HUES64 (cell line): Measurements from ENCODE around the gene SEMA5A.

ENCODE experiments used
- H3K27ac ChIP-seq: 2 replicates; pipeline ENCODE4 v1.7.0; 2013; ENCODE audit warnings: low read depth, low read length, inconsistent platforms
- H3K27me3 ChIP-seq: 2 replicates; pipeline ENCODE4 v1.6.1; 2013; ENCODE audit warnings: mild to moderate bottlenecking, low read length; ENCODE audit not compliant: insufficient read depth
- H3K36me3 ChIP-seq: 2 replicates; pipeline ENCODE4 v1.6.1; 2013; ENCODE audit warnings: mild to moderate bottlenecking, low read length; ENCODE audit not compliant: insufficient read depth
- H3K4me1 ChIP-seq: 2 replicates; pipeline ENCODE4 v1.6.1; 2013; ENCODE audit warnings: mild to moderate bottlenecking, low read length, moderate library complexity; ENCODE audit not compliant: insufficient read depth
- H3K4me3 ChIP-seq: 2 replicates; pipeline ENCODE4 v1.5.1; 2013; ENCODE audit warnings: mild to moderate bottlenecking, low read length, moderate library complexity
- H3K9ac ChIP-seq: 2 replicates; pipeline ENCODE4 v1.6.1; 2013; ENCODE audit warnings: mild to moderate bottlenecking, low read depth, low read length
- H3K9me3 ChIP-seq: 2 replicates; pipeline ENCODE4 v1.6.1; 2013; ENCODE audit warnings: low read depth, low read length; ENCODE audit not compliant: insufficient read depth
- WGBS: fragments of 150-250, 120-280 bp; methylation state at CpG from one replicate; pipeline ENCODE4 v1.1.7; 2013; ENCODE audit warnings: missing lambda C conversion rate; 5-methylcytosine and 5-hydroxymethylcytosine counted together

The SEMA5A gene

DNA sequence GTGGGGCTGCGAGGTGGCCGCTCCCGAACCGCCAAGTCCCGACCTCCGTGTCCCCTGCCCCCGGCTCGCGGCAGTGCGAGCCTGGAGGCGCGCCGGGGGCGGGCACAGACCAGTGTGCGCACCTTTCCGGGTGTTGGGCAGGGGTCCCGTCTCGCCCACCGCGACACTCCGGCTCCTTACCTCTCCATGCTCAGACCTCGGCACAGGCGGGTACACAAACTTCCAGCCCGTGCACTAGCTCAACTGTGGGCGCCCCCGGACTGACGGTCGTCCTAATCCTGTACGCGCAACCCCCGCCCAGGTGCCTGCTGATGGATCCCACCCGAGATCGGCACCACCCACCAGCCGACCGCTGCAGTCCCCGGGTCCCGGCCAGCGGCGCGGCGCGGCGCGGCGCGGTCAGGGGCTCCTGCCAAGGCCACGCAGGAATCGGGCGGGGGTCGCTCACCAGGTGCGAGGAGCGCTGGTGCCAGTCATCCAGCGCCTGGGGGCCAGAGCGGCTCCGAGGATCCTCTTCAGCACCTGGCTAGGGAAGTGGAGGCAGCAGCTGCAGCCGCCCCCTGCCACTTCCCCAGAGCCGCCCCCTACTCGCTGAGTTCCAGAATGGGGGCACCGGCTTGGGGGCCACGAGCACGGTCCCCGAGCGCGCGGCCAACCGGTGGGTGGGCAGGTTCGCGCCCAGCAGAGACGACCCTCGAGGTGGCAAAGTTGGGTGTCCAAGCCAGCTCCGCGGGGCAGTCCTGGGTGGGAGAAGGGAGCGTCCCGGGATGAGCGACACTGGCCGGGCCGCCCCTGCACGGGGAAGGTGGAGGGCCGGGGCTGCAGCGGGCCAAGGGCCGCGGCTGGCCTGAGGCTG lies 511 bp downstream of the SEMA5A start:
- Histone ChIP-seq H3K27ac (no peak overlapping the region), H3K36me3 (peaks cover 16% of the 10 kb centered on the region), H3K4me3 (peak overlapping the region; percentile 90), H3K27me3 (peaks cover 9% of the 10 kb centered on the region; the same call in 1 of the 2 replicates), H3K4me1 (peaks cover 16% of the 10 kb centered on the region), H3K9me3 (no peaks in the 10 kb centered on the region), H3K9ac (peak overlapping the region; percentile 85)
- WGBS = under 1% methylated on average over 82 of the region's 82 CpGs

DNA sequence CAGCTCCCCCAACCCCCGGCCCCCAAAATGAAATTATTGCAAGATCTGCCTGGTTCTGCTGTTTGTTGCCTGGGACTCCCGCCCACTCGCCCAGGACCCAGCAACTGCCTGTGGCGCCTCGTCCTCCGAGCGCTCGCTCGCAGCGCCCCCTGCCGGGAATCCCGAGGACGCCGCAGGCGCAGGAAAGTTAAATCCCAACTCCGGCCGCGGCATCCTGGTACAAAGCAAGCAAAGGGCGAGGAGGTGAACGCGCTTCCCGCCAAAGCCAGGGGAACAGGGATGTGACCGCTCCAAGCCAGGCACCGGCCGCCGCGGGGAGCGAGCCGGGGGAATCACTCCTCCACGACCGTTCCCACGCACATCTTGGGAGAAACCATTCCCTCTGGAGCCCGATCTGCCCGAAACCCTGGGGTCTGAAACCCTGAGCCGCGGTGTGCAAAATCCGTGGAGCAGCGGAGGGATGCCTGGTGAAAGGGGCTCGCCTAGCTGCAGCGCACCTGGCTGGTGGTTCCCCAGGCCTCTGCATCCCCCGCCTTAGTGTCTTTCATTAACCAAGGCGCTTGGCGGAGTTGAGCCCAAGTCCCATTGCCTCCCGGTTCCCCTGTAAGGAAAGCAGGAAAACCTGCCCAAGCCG lies 1.3 kb downstream of the SEMA5A start:
- H3K27ac ChIP-seq = no peak overlapping the region
- WGBS = 1% methylated on average over 45 of the region's 45 CpGs
- peaks cover 9% of the 10 kb centered on the region; the same call in 1 of the 2 replicates for H3K27me3 ChIP-seq
- peaks cover 9% of the 10 kb centered on the region for H3K36me3 ChIP-seq
- H3K9me3 ChIP-seq = no peaks in the 10 kb centered on the region
- H3K9ac ChIP-seq = peak overlapping the region; percentile 85
- peaks cover 16% of the 10 kb centered on the region for H3K4me1 ChIP-seq
- peak overlapping the region; percentile 90 for H3K4me3 ChIP-seq

DNA sequence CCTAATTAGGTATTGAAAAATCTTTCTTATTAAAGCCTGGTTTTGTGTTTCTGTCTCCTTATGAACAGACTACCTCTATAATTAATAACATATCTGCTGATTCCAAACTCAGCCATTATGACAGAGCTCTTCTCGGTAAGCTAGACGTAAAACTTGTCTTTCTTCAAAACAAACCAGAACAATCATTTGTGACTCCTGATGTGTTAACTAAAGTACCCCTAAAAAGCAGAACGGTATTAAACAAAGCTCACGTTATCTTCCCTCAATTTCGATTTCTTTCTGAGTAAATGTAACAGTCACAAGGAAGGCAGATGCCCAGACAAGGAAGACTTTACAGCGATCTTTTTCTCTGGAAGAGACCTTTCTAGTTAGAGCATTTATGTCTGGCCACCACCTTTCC lies 1.8 kb downstream of the SEMA5A start:
- Histone ChIP-seq H3K27me3 (peaks cover 9% of the 10 kb centered on the region; the same call in 1 of the 2 replicates), H3K9ac (peak overlapping the region; percentile 45; the same call in 1 of the 2 replicates), H3K9me3 (no peaks in the 10 kb centered on the region), H3K4me3 (peak overlapping the region; percentile 90), H3K27ac (no peak overlapping the region), H3K4me1 (peaks cover 16% of the 10 kb centered on the region), H3K36me3 (peaks cover 3% of the 10 kb centered on the region)
- WGBS = 37% methylated on average over 6 of the region's 6 CpGs

DNA sequence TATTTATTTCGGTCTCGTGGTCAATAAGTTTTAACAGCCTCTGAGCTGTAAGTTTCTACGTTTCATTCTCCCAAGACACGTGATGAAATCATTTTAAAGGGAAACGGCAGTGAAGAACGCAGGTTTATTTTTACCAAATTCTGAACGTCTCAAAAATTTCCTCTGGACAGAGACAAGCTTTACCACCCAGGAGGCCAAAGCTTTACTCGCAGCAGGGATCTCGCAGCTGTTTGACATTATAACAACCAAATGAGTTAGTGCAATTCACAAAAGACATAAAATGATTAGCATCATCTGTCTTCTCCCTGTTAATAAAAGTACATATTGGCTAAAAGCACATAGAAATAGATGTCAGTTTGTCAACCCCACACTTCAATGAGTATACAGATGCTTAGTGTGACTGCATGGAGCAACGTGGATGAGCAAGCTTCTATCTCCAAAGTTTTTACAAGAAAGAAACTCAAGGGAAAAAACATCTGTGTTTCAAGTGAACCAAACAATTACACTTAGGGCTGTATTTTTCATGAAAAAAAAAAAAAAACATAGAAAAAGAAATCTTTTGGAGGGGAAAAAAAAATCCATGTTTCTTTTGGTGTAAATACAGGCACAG lies 2.5 kb downstream of the SEMA5A start:
- Histone ChIP-seq H3K4me1 (peaks cover 16% of the 10 kb centered on the region), H3K4me3 (peak overlapping the region; percentile 90; the same call in 1 of the 2 replicates), H3K27ac (no peak overlapping the region), H3K27me3 (peaks cover 9% of the 10 kb centered on the region; the same call in 1 of the 2 replicates), H3K9me3 (no peaks in the 10 kb centered on the region), H3K9ac (no peak overlapping the region), H3K36me3 (no peaks in the 10 kb centered on the region)
- 87% methylated on average over 10 of the region's 10 CpGs for WGBS

DNA sequence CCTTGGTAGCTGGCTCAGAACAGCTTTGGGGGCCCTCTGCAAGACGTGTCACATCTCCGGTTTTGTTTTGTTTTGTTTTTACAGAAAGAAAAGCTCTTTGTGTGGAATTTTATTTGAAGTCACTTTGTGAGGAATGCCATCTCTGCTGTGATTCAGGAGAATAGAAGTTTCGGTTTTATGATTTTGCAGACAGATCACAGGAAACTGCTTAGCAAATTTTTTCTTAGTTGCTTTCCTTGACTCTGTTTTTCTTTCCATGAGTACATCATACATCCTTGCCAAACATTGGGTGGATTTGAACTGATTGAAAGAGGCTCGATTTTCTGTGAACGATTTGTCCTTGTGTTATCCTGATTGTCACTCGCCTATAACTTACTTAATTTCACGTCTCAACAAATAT lies 5.1 kb downstream of the SEMA5A start:
- H3K36me3 ChIP-seq = no peaks in the 10 kb centered on the region
- H3K4me3 ChIP-seq = no peak overlapping the region
- H3K27me3 ChIP-seq = peaks cover 9% of the 10 kb centered on the region; the same call in 1 of the 2 replicates
- H3K9ac ChIP-seq = no peak overlapping the region
- H3K9me3 ChIP-seq = no peaks in the 10 kb centered on the region
- peaks cover 5% of the 10 kb centered on the region for H3K4me1 ChIP-seq
- no peak overlapping the region for H3K27ac ChIP-seq
- 80% methylated on average over 7 of the region's 7 CpGs for WGBS

DNA sequence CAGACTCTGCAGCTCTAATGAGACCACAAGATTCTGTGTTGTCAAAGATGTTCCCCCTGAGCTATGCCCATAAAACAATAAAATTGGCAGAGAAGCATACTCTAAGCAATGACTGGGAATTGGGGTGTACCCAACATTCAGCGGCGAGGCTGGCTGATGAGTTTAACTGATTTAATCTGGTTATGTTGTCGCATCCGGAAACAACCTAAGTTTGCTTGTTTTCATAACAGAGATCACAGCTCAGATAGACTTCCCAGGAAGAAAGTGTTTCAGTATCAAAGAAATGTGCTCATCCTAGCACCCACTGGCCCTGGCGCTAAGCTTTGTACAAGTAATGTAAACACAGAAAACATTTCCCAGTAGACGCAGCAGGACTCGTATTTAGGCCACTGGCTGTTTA lies 7.4 kb downstream of the SEMA5A start:
- WGBS = 80% methylated on average over 7 of the region's 7 CpGs
- Histone ChIP-seq H3K36me3 (no peaks in the 10 kb centered on the region), H3K27ac (no peak overlapping the region), H3K4me1 (peaks cover 12% of the 10 kb centered on the region; the same call in 1 of the 2 replicates), H3K9ac (no peak overlapping the region), H3K9me3 (no peaks in the 10 kb centered on the region), H3K27me3 (no peaks in the 10 kb centered on the region), H3K4me3 (no peak overlapping the region)

DNA sequence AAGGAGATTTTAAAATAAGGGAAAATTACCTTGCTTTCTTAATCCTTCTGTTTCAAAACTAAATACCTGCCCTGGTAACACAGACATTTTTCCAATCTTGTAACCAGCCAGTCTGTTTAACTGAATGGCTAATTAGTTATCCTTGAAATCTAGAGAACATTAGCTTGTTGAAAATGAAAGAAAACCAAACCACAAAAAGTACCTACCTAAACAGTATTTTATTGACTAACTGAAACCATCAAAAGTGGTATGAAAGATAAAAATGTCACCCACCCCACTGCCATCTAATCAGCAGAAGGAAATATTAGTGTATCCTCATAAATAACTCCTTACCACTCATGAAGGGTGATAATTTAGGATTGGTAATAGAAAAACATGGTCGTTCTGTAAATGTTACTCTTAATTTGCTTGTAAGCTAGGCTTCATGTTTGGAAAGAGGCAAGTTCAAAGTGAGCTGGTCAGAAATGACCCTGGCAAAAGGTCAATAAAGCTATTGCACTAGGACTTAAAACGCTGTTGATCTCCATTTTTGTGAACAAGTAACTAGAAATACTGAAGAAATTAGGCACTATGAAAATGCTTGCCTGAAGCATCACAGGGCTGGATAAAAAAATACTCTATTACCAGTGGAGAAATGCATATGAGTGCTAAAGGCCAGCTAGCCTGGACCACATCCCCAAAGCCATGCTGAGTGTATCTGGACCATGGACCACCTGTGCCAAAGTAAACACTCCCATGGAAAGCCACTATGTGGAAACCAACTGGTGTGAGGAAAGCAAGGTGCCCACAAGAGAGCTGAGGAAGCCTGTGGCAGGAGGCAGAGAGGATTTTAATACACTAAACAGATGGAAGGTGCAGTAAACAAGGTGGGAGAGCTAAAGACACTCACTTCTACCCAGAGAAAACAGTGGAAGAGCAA lies 8.4 kb downstream of the SEMA5A start:
- Histone ChIP-seq H3K27me3 (no peaks in the 10 kb centered on the region), H3K27ac (no peak overlapping the region), H3K36me3 (no peaks in the 10 kb centered on the region), H3K9ac (no peak overlapping the region), H3K4me3 (no peak overlapping the region), H3K4me1 (peaks cover 22% of the 10 kb centered on the region), H3K9me3 (no peaks in the 10 kb centered on the region)
- 94% methylated on average over 2 of the region's 2 CpGs for WGBS

DNA sequence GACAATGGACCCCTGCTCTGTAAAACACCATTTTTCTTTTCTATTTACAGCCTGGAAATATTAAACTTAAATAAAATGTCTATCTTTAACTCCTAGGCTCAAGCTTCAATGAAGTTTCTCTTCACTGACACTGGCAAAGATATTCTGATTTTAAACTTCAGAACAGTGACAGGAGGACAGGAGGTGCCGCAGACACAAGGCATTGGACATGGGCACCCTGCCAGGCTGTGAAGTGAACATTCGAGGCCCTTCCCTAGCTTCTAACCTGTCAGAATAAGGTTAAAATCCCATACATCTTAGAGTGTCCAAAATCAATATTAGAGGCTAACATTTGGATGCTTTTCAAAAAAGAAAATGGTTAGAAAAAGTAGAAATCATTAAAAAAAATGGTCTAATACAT lies 9.2 kb downstream of the SEMA5A start:
- Histone ChIP-seq H3K27ac (no peak overlapping the region), H3K27me3 (no peaks in the 10 kb centered on the region), H3K9me3 (no peaks in the 10 kb centered on the region), H3K4me1 (peaks cover 22% of the 10 kb centered on the region), H3K36me3 (no peaks in the 10 kb centered on the region), H3K9ac (no peak overlapping the region), H3K4me3 (no peak overlapping the region)
- WGBS = 89% methylated on average over 2 of the region's 2 CpGs

DNA sequence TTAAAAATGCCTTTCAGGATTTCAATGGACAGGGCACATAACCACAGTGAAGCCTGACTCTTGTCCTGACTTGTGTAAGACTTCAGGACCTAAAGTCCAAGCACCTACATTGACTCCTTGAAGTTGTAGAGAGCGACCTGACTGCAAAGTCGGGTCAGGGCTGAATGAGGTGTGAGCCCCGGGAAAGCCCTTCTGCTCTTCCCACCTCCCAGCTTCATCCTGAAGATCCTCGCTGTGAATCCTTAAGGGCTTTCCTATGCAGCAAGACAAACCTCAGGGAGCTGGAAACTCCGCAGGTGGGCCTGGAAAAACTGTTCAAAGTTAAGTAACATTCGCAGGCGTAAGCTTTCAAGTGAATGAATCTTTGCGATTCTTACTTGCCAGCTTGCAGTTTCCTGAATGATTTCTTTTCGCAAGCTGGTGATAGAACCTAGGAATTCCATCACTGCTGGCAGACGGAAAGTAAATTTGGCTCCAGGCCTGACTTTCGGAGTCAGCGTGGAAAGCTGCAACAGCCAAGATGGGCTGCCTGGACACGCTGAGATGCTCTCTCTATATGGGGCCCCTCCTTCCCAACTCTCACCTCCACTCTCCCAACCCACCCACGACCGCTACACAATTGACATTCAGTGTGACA lies 10.9 kb downstream of the SEMA5A start:
- peaks cover 22% of the 10 kb centered on the region for H3K4me1 ChIP-seq
- H3K9me3 ChIP-seq = no peaks in the 10 kb centered on the region
- no peaks in the 10 kb centered on the region for H3K27me3 ChIP-seq
- H3K4me3 ChIP-seq = no peak overlapping the region
- no peak overlapping the region for H3K27ac ChIP-seq
- no peak overlapping the region for H3K9ac ChIP-seq
- no peaks in the 10 kb centered on the region for H3K36me3 ChIP-seq
- 85% methylated on average over 15 of the region's 15 CpGs for WGBS
